HG03521 (cell line): ENCODE measurements around the gene CACNA1G.

Source experiments
- ATAC-seq: cut with Tn5 transposase; IDR thresholded peaks from one replicate; pipeline ENCODE4 v1.9.1; 2021; ENCODE audit warnings: mild to moderate bottlenecking, moderate library complexity; ENCODE audit not compliant: unreplicated experiment

CACNA1G gene

GRCh38 chr17:50533185-50533584 is 27.3 kb upstream of the CACNA1G start:
- ATAC-seq = no peak

GRCh38 chr17:50533720-50534148 is 26.8 kb upstream of the CACNA1G start:
- ATAC-seq = no peak

DNA sequence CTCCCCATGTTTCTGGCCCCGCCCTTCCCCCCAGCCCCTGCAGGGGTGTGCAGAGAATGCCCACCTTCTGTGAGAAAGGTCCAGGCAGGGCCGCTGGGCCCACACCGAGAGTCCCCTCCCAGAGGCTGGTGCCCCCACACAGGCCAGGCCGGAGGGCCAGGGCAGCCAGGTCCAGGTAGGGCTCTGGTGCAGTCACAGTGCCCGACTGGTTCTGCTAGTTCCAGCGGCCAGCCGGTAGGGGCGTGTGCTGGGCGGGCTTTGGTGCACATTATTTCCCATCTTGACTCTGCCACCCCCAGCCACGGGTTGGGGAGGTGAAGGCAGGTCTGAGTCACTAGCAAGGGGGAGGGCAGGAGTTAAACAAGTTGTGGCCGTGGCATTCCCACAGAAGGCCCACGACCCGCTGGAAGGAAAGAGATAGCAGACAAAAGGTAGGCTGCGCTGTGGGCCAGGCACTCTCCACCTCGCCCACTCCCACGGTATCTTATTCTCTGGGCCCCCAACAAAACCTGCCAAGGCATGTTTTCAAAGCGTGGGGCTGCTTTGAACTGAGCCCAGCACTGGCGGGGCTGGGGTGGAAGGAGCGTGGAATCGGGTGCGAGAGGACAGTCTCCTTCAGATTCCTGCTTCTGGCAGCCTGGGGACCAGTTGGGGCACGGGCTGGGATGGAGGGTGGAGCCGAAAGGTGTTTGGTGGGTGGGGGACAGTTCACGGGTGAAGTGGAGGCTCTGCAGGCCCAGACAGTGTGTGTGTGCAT is 26.1 kb upstream of the CACNA1G start:
- no peak for ATAC-seq

DNA sequence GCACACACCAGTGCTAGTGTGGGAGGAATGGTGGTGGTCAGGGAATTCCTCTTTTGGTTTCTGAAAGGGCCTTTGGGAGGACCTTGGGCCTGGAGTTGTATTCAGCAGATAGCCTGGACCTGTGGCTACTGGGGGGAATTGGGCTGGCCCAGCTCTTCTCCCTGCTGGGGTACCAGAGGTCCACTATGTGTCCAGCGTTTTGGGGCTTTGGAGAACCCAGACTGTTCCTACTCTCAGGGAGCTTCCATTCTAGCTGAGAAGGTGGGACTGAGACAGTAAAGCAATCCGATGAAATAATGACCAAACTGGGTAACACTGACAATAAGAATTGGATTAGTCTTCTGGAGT is 25.6 kb upstream of the CACNA1G start:
- no peak for ATAC-seq

DNA sequence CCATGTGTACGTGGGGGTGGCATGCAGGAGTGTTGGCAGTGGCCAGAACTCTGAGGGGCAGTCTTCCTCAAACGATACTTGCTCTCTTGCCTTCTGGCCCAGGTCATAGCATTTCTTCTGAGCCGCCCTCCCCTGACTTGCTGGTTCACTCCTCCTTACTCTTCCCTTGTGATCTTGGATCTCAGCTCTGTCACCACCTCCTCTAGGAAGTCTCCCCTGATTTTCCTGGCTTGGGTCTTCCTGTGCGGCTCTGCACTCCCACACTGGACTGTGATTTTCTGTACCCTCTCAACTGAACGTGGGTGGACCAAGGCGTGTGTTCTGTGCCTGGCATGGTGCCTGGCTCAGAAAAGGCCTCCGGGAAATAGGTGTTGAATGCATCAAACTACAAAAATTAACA is 25.1 kb upstream of the CACNA1G start:
- no peak for ATAC-seq

- ATAC-seq = no peak
Measured at GRCh38 chr17:50536683-50537646, 23.6 kb upstream of the CACNA1G start.

- ATAC-seq = no peak
Measured at GRCh38 chr17:50537721-50538548, 22.6 kb upstream of the CACNA1G start.

GRCh38 chr17:50538549-50539410 is 21.7 kb upstream of the CACNA1G start:
- ATAC-seq = no peak

GRCh38 chr17:50539762-50540559 is 20.6 kb upstream of the CACNA1G start:
- ATAC-seq = no peak

DNA sequence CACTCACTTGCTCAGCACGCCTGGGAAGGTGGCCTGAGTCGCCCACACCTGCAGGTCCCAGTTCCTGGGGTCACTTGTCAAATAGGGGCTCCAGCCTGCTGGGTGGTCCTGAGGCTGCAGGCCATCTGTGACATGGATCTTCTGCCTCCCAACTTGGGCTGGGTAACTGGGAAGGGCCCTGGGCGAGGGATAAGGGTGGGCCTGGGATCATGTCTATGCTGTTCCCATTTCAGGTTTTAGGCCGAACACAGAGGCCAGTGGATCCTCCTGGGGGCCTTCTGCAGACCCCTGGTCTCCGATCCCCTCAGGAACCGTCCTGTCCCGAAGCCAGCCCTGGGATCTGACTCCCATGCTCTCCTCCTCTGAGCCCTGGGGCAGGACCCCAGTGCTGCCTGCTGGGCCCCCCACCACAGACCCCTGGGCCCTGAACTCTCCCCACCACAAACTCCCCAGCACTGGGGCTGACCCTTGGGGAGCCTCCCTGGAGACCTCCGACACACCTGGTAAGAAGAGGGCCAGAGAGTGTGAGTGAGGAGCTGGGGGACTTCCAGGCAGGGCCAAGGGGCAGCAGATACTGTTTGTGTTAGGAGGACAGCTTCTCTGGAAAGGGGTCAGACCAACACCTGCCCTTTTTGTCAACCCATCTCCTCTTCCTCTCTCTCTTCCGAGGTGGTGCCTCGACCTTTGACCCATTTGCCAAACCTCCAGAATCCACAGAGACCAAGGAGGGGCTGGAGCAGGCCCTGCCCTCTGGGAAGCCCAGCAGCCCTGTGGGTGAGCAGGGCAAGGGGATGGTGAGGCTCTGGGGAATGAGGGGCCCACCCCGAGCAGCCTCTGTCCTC is 19.7 kb upstream of the CACNA1G start:
- no peak for ATAC-seq

- no peak for ATAC-seq
Measured at GRCh38 chr17:50541402-50541715, 19.2 kb upstream of the CACNA1G start.

DNA sequence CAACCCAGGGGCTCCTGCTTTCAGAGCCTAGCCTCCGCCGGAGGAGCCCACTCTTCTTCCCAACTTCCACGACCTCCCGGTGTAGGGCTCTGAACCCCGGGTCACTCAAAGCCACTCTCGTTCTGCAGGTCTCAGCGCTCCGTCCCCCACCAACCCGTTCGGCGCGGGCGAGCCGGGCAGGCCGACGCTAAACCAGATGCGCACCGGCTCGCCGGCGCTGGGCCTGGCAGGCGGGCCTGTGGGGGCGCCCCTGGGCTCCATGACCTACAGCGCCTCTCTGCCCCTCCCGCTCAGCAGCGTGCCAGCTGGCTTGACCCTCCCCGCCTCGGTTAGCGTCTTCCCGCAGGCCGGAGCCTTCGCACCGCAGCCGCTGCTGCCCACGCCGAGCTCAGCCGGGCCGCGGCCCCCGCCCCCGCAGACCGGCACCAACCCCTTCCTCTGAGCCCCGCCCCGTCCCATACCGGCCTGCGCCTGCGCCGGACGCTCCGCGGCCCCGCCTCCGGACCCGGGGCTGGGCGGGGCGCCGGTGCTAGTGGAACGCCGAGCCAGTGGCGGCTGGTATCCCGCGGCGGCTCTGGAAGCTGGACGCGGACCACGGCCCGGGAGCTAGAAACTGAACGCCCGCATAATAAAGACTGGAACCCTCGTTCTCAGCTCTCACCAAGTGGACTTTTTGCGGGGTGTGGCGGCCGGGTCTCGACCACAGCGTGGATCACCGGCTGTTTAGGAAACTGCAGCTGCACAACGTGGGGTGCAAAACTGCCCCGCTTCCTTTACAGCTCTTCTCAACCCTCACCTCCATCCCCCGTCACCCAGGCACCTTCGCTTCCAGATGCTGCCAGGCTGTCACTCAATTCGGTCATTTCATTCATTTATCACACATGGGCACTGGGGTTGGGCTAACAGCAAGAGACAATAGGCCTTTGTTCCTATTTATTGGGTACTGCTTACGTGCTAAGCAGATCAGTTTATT is 18.5 kb upstream of the CACNA1G start:
- peak; percentile 83 for ATAC-seq

DNA sequence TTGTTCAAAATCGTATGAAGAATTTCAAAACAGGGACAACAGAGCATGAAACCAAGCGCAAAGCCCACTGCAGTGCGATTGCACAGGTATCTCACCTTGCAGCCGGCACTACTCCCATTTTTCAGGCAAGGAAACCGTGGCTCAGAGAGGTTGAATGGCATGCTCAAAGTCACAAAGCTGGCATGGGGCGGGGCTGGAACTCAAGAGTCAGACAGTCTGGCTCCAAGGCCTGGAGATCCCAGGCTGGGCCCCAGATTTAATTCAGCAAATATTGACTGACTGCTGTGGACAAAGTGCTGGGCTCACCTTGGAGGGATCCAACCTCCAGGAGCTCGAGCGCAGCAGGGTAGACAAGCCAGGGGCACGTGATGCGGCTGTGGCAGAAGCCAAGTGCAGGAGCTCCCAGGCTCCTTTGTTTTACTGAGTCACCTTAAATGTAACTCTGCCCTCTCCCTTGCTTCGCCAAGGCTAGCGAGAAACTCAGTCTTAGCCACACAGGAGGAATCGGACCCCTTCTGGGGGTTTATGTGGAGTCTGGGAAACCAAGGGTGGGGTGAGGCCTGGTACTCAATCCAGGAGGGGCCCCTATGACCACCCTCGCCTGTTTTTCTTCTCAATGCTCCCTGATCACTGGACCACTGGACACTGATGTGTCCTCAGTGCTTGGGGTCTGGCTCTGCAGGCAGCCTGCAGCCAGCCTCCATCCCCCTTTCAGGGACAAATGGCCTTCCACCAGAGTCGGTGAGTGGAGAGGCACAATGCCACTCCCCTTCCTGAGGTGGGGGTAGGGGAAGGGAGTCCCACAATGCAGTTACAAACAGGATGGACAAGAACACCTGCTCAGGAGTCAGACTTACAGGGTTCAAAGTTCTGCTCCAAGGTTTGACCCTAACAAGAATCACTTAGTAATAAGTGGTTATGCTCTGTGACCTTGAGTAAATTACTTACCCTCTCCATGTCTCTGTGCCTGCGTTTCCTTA is 17.4 kb upstream of the CACNA1G start:
- ATAC-seq = no peak

DNA sequence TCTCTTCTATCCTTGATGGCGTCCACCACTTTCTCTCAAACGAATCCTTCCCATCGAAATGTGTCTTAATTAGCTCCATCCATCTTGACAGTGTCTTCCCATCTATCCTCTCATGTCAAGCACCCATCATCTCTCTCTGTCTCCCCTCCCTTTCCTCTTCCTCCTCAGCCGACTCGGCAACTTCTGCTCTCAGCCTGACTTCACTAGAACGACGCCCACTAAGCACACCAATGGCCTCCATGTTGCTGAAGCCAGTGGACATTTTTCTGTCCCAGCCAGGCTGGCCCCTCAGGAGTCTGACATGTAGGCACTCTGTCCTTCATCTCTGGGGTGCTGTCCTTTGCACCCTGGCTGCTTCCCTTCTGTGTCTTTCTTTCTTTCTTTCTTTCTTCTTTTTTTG is 16.0 kb upstream of the CACNA1G start:
- no peak for ATAC-seq

- ATAC-seq = no peak
Measured at GRCh38 chr17:50545311-50545710, 15.2 kb upstream of the CACNA1G start.

DNA sequence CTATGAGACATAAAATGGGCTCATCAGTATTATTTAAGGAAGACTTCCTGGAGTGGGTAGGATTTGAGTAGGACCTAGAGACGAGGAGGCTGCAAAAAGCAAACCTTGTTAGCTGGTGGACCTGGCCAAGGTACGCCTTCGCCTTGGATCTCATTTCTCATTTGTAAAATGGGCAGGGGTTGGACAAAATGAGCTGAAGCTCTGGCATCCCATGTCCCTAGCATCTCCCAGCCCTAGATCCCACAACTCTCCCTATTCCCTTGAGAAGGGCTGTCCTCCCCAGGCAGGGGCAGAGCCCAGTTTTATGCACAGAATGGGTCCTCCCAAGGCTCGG is 13.8 kb upstream of the CACNA1G start:
- no peak for ATAC-seq
